ENCODE results near the gene FNBP1.
A peak's percentile ranks its signal among the peaks of the same experiment; 100 is the strongest.

Gene FNBP1

DNA sequence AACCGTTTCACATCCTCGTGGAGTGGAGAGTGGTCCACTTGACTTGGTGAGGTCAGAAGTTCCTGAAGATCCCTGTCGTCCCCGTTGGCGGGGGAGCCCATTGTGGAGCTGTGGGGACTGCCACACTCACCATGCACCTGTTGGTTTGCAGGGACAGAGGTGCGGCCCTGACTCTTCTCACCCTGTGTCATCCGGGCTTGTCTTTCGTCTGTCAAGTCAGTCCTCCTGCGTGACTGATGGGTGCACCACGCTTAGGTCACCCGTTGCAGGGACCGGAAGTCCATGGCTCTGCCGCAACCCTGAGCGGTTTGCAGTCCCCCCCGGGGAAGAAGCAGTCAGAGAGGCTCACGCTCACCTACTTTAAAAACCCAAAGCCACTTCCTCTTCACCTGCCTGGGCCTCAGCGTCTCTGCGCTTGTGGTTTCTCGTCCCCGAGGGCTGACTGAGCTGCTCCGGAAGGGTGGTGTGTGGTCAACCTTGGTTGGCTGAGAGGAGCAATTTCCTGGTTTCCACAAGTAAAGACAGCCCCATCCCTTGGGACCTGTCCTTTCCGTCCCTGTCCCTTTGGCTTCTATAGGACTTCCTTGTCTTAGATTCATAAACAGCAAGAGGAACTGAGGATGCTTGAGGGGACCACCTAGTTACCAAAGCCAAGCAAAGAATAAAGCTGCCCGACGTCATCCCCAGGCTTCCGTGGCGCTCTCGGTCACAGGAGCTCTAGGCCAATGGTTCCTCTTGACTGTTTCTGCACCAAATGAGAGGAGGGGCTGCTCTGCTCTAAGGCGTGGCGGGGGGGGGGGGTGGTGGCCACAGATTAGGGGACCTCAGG is 154.5 kb downstream of the FNBP1 start:
- DNase-seq = peak; percentile 83

- no peak for DNase-seq
These were observed 155.4 kb downstream of the FNBP1 start for GRCh38 chr9:129887334-129888292.

DNA sequence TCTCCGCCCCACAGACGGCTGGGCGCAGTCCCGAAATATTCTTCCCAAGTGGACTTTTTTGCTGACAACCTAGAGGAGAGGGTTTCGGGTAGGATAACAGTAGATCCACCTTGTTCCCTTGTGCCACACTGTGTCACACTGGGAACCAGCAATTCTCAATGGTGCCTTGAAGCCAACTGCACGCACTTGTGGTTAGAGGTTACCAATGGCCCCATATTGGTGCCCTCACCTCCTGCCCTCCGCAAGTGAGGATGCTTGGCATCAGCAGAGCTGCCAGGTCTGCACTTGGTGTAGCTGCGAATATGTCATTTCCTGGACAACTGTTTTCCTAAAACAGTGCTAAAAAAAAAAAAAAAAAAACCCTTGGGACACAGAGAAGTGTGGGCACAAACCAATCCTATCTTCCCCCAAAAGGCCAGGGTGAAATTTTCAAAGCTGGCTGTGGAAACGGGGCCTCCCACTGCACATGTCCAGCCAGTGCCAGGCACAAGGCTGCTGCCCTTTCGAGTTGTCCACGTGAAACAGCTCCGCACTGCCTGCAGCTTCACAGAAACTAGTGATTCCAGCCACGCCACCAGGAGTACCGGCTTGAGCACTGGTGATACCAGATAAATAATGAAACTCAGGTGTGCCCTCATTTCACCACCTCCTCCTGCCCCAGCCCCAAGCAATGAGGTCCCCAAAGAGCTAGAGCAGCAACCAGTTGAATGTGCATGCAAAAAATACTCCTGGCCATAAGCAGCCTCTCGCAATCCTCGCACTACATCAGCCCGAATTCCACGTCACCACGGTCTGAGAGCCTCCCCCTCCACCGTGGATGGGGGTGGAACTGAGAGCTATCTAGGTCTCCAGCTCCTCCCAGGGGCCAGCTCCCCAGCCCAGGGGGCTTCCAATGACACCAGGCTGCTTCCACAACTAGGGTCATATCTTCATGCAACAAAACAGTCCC is 156.5 kb downstream of the FNBP1 start:
- DNase-seq = no peak

DNA sequence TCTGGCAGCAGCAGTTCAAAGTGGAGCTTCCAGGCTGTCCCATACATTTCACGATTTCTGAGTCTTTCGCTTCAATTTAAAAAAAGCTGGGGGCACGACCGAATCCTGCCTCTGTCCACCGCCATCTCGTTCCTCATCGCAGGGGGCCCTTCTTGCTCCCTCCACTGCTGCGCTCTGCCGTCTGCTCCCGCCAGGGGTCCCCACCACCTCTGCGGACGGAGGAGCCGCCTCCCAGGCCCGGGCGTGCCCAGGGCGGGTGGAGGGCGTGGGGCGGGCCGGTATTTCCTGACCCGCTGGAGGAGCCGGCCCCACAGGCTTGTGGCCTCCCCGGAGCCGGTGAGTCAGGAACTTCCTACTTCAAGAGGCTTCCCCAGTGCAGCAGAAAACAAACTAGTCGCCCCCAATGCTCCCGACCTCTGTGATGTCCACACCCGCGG is 157.3 kb downstream of the FNBP1 start:
- DNase-seq = peak; percentile 66

GRCh38 chr9:129885018-129885669 is 157.8 kb downstream of the FNBP1 start:
- no peak for DNase-seq

DNA sequence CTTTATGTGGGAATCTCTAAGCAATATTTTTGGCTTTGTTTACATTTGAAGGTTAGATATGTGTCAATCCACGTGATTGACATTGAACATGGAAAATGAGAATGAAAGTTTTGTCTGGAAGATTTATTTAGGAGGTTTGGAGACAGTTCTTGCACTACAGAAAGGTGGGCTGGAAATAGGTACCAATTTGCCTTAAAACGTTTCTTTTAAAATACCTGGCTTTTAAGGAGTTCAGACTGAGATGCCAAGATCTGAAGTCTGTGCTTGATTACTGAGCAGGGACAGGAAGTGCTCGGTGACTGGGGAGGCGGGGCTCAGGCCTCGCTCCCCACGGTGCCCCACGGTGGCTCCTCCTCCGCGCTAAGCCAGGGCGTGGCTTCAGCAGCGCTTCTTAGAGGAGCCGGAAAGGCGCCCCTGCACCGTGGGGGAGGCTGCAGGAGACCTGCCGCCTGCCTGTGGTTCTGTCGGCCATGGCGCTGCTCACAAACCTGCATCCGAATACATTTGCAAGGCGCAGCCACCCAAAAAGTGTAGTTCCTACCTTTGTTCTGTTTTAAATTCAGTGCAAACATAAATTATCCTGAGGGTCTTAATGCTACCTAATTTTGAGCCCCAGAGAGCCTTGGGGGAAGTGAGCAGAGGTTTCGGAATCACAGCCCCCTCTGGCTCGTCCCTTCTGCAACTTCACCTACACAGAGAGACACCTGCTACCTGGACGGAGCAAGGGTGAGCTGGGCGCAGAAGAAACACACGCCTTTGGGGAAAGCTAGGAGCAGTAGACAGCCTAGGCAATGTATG is 158.6 kb downstream of the FNBP1 start:
- peak; percentile 59 for DNase-seq

DNA sequence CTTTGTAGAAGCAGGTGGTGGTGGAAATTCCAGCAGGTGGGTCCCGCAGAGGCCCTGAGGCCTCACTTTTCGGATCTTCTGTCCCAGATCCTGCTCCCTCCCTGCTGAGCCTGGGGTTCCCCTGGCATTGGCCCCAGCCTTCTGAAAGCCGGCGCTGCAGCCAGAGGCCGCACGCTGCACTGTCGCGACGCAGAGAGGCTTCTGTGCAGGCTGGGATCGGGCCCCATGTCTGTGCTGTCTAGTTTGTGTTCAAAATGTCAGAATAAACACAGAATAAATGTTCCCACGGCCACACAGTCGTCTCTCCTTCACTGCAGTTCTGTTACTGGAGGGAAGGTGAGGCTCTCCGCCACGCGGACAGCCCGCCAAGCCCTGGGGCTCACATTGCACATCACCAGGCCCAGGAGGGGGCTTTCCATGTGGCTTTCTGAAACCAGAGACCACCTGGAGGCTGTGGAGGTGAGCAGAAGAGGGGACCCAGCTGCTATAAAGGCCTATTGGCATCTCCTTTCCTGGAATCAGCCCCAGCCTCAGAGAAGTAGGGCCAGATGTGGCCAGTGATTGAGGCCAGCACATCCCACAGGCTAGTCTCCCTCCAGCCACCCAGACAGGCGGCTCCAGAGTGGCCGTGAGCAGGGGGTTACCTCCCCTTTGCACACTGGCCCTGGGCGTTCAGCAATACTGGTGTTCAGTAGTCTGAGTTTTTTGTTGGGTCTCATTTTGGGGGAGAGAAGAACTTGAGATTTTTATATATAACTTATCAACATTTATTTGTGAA is 161.3 kb downstream of the FNBP1 start:
- DNase-seq = no peak

DNA sequence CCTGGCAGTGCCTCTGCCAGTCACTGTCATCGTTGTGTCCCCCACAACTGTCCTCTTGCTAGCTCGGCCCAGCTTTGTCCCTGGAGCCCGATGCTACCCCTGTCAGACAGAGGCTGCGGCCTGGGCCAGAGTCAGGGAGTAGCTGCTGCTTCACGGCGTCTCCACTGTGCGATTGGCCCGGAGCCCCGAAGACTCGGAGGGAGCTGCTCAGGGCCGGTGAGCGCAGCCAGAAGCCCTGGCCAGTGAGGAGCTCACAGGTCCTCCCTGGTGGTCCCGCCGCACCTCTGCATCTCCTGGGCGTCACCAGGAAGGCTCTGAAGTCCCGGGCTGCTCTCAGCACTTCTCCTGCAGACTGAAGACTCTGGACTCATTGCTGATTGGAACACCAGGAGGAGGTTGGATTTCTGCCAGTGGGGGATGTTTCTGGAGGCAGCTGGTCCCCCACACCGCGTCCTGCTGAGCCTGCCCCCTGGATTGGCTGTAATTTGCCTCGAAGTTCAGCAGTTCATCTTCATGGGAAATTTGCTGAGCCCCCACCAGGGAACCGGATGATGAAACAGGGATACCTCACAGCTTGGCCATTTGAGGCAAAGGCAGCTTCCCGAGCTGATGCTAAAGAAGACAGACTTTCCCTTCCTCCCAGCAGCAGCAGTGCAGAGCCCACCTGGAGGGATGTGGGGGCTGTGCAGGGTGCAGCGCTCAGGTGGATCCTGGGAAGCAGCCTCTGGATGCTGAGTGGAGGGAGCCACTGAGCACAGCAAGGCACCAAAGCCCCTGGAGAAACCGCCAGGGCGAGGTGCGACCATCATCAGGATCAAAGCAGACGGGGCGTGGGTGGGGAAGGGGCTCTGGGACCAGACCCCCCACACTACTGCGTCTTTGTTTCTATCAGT is 162.1 kb downstream of the FNBP1 start:
- DNase-seq = no peak

DNA sequence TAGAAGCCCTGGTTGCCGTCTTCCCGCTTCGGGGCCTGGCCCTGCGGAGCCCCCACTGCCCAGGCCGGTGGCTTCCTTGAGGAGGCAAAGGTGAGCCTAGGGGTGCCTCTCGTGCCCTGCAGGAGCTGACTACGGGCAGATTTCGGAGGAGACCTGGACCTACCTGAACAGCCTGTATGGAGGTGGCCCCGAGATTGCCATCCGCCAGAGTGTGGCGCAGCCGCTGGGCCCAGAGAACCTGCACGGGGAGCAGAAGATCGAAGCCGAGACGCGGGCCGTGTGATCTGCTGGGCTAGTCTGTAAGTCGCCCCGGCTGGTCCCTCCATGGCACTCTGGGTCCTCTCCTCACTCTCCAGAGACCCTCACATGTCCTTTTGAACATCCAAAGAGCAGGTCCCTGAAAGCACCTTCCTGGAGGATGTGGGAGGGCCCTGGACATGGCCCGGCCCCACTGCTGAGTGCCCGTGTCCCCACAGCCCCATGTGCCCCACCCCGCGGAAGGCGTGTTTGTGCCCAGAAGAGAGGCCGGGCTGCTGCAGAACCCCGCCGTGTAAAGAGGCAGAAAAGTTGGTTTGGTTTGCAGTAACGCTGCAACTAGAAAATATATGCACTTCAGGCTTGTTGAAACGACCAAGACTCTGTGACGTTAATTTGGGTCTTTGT is 162.9 kb downstream of the FNBP1 start:
- no peak for DNase-seq

DNA sequence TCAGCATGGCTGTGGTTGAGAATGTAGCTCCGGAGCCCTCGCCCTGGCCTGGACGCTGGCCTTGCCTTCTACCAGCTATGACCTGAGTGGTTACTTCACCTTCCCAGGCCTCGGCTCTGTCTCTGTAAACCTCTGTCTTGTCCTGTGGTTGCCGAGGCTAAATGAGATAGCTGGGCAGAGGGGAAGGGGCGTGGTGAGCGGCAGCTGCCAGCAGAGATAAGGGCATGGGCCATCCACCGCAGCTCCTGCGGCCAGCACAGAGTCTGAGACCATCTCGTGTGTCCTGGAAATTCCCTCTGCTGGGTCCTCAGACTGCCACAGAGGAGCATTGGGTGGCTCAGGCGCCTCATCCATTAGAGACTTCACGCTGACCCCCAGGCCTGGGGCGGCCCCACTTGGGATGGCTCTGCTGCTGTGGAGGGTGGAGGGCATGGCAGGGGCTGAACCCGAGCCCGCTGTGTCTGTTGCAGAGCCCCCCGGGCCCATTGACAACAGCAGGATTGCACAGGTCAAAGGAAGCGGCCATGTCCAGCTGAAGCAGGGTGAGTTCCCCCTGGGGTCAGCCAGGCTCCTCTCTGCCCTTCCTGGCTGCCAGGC is 163.8 kb downstream of the FNBP1 start:
- DNase-seq = no peak

- DNase-seq = no peak
These were observed 164.7 kb downstream of the FNBP1 start for GRCh38 chr9:129878291-129878690.

DNA sequence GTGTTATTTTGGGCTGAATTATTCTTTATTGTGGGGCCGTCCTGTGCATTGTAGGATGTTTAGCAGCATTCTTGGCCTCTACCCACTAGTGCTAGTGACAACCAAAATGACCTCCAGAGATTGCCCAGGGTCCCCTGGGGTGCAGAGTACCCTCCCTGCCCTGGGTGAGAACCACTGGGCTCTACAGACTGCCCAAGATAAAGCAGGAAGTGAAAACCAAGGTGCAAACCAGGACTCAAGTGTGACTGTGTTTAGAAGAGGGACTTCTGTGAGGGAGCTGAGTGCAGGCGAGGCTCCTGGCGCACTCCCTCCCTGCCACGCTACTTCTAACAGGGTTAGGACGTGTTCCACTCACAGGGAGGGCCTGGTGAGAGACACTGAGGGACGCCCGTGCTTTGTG is 166.2 kb downstream of the FNBP1 start:
- DNase-seq = no peak

GRCh38 chr9:129875687-129876395 is 167.1 kb downstream of the FNBP1 start:
- no peak for DNase-seq

GRCh38 chr9:129875181-129875611 is 167.8 kb downstream of the FNBP1 start:
- DNase-seq = no peak

GRCh38 chr9:129874261-129875101 is 168.5 kb downstream of the FNBP1 start:
- DNase-seq = no peak

DNA sequence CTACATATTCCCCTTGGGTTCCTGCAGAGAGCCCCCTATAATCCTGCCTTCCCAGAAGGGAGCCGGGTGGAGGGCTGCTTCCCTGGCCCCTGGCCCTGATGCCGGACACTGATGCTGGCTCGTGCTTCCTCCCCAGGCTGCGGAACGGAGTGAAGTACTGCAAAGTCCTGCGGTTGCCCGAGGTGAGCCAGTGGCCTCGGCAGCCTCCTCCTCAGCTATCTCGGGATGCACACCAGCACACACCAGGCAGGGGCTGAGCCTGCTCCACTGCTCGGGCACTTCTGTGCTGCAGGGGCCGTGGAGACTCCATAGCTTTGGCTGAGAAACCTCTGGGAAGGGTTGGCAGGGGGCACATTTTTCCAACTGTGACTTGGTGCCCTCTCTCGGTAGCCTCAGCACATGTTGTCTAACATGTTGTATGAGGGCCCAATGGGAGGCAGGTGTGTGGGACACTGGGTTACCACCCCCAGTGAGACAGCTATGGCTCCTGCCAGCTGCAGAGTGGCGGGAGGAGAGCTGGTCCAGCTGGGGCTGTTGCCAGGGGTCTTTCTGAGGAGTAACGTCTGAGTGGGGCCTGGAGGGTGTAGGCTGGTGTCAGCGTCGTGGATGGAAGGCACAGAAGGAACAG is 169.3 kb downstream of the FNBP1 start:
- DNase-seq = no peak
